SK-N-MC (cell line): ENCODE results near the gene MRPL39.

ENCODE experiments used
- EZH2 ChIP-seq: fragments of 200-600 bp; sonication (generic); IDR thresholded peaks from one replicate; pipeline ENCODE4 v1.6.1; 2017; ENCODE audit warnings: antibody characterized with exemption
- POLR2AphosphoS5 ChIP-seq: IDR thresholded peaks from 2 replicates; pipeline ENCODE4 v1.6.1; 2012; ENCODE audit warnings: mild to moderate bottlenecking, low read depth, low read length, borderline replicate concordance

DNA sequence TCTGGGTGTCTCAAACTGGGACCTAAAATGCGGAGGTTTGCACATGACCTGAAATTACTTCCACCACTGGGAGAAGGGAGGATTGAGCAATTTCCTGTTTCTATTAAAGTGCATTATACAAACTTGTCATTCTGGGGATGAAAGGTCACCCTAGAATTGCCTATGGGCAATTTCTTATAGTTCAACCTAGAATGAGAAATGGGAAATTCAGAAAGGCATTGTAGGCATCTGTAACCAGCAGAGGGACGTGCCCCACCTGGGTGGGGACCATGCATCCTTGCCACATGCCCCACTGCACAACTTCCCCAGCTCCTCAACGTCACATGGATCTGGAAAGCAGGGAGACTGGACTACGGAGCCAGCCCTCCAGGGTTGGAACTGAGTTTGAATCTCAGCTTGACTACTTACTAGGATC, 47.0 kb downstream of the MRPL39 start:
- TF ChIP-seq EZH2, result no peak
- TF ChIP-seq POLR2AphosphoS5, result no peak
